Kidney (tissue), 14 donors: ENCODE measurements around the gene NPTX1. TPM values are rescaled to one million over a fixed set of nuclear protein-coding genes. Genes with fewer than 3 reads are reported as not detected.

Experiments
- DNase-seq, 5 donors: peaks; one replicate each; pipeline ENCODE4 v3.0.0-alpha.2; 2013 to 2020
- FAIRE-seq: peaks from 2 replicates; lab custom pipeline; 2012; peaks lifted over from hg19 to GRCh38; lab: Jason Lieb, UNC
- H3K27ac ChIP-seq, 2 donors: one replicate each; pipeline ENCODE4 v1.7.0; 2013; ENCODE audit warnings: low read depth in 2 of 2, low read length in 2 of 2, inconsistent platforms in 1 of 2
- H3K27me3 ChIP-seq: one replicate; pipeline ENCODE4 v1.7.1; 2013; ENCODE audit warnings: low read length, inconsistent platforms; ENCODE audit not compliant: control insufficient read depth, insufficient read depth
- H3K36me3 ChIP-seq, 3 donors: one replicate each; pipeline versions ENCODE4 v1.7.0 to v1.7.1; 2013; ENCODE audit warnings: low read length in 3 of 3, control low read depth in 1 of 3, inconsistent platforms in 1 of 3; ENCODE audit not compliant: insufficient read depth in 3 of 3, control insufficient read depth in 2 of 3
- H3K4me1 ChIP-seq, 3 donors: one replicate each; pipeline versions ENCODE4 v1.7.0 to v1.7.1; 2013; ENCODE audit warnings: low read length in 3 of 3, inconsistent platforms in 1 of 3, low read depth in 1 of 3; ENCODE audit not compliant: control insufficient read depth in 2 of 3, insufficient read depth in 2 of 3
- H3K4me3 ChIP-seq, 3 donors: one replicate each; pipeline versions ENCODE4 v1.7.0 to v1.8.1; 2013; ENCODE audit warnings: low read length in 3 of 3, control low read depth in 1 of 3, inconsistent platforms in 1 of 3
- H3K9ac ChIP-seq, 3 donors: one replicate each; pipeline versions ENCODE4 v1.7.0 to v1.7.1; 2013; ENCODE audit warnings: low read length in 3 of 3, control low read depth in 1 of 3, inconsistent platforms in 1 of 3
- H3K9me3 ChIP-seq, 3 donors: one replicate each; pipeline versions ENCODE4 v1.7.0 to v1.7.1; 2013; ENCODE audit warnings: low read length in 3 of 3, control low read depth in 1 of 3, inconsistent platforms in 1 of 3; ENCODE audit not compliant: control insufficient read depth in 2 of 3, insufficient read depth in 1 of 3
- CTCF ChIP-seq: IDR thresholded peaks from 3 replicates; pipeline ENCODE4 v1.5.1; 2012; ENCODE audit warnings: mild to moderate bottlenecking, moderate library complexity, borderline replicate concordance; ENCODE audit not compliant: insufficient read depth; ENCODE audit errors: extremely low read depth
- intact Hi-C: fragments of 100-400 bp; cut with DNase I; formaldehyde crosslinking; loops from one replicate; pipeline ENCODE4 v1.11.1; 2022
- polyA plus RNA-seq: library from polyadenylated mRNA; stranded (reverse); fragments of 350-450 nt; fragmentation: Illumina TruSeq; extraction: RNeasy Lipid Tissue Mini Kit (QIAGEN cat#74804); gene quantifications from one replicate; pipeline ENCODE4 v1.2.3, GENCODE V29; 2014; ENCODE audit warnings: low read depth, low replicate concordance; ENCODE audit not compliant: insufficient read depth
- total RNA-seq: library from RNA; stranded (reverse); fragmentation: NEBNext Ultra II Directional; extraction: Animal tissue kit (Norgen Biotek cat#: 25700); gene quantifications from one replicate; pipeline ENCODE4 v1.2.1, GENCODE V29; 2021
- donor health status: control.
- donor health status: control.
- donor health status: control.
- donor health status: control.
- donor health status: control.
- donor health status: DM: yes; HTN: yes; CAD: no.
- donor health status: Normal renal cell carcinoma (clear cell type).

NPTX1 gene
- total and polyA plus RNA-seq, 2 donors from 2014 or later = 0.31 to 0.39 TPM

- FAIRE-seq (no peak), DNase-seq (no peak)
- no peak overlapping the region for H3K27ac ChIP-seq
- H3K36me3 ChIP-seq = no peaks in the 10 kb centered on the region
- no peaks in the 10 kb centered on the region for H3K9me3 ChIP-seq
- intact Hi-C loops = no loop called here
- TF ChIP-seq CTCF = no peak
- H3K4me1 ChIP-seq = peaks cover 0 to 8% (median 0%) of the 10 kb centered on the region in 3 donors
- H3K9ac ChIP-seq = no peak overlapping the region
- H3K4me3 ChIP-seq = no peak overlapping the region
- H3K27me3 ChIP-seq = no peaks in the 10 kb centered on the region
These were observed 25.2 kb downstream of the NPTX1 start for GRCh38 chr17:80451104-80451775.

- Histone ChIP-seq H3K9ac (no peak overlapping the region), H3K4me1 (peaks cover 0 to 5% (median 0%) of the 10 kb centered on the region in 3 donors), H3K27ac (no peak overlapping the region), H3K36me3 (no peaks in the 10 kb centered on the region), H3K4me3 (no peak overlapping the region), H3K27me3 (no peaks in the 10 kb centered on the region), H3K9me3 (no peaks in the 10 kb centered on the region)
- DNase-seq = no peak
- no peak for FAIRE-seq
- no peak for TF ChIP-seq CTCF
- intact Hi-C loops = loop anchor here (10.0 kb wide), 1 partner anchor 765 kb away; no protein-coding TSS in a partner anchor
These were observed 26.4 kb downstream of the NPTX1 start for GRCh38 chr17:80449930-80450576.

GRCh38 chr17:80449194-80449929 lies 27.0 kb downstream of the NPTX1 start:
- Histone ChIP-seq H3K4me3 (no peak overlapping the region), H3K27me3 (no peaks in the 10 kb centered on the region), H3K27ac (no peak overlapping the region), H3K9ac (no peak overlapping the region), H3K36me3 (no peaks in the 10 kb centered on the region), H3K4me1 (peaks cover 0 to 5% (median 0%) of the 10 kb centered on the region in 3 donors), H3K9me3 (no peaks in the 10 kb centered on the region)
- intact Hi-C loops = loop anchor here (10.0 kb wide), 1 partner anchor 765 kb away; no protein-coding TSS in a partner anchor
- DNase-seq (no peak), FAIRE-seq (no peak)
- TF ChIP-seq CTCF = no peak
